SU-DHL-6 (cell line): ENCODE measurements around the gene HRAS.

Source experiments
- H2AFZ ChIP-seq: fragments of 200-600 bp; sonication (generic); 2 replicates; pipeline ENCODE4 v1.6.1; 2014; ENCODE audit warnings: low read depth, mild to moderate bottlenecking, moderate library complexity, mixed read lengths, antibody characterized with exemption, low read length; ENCODE audit not compliant: severe bottlenecking
- H3F3A ChIP-seq: fragments of 200-600 bp; shearing (Covaris generic); 2 replicates; pipeline ENCODE4 v1.6.0; 2016; ENCODE audit warnings: antibody characterized with exemption, mild to moderate bottlenecking; ENCODE audit not compliant: insufficient read depth
- H3K27ac ChIP-seq: fragments of 200-600 bp; sonication (generic); 2 replicates; pipeline ENCODE4 v1.5.1; 2016; ENCODE audit warnings: low read depth, mild to moderate bottlenecking, low read length, moderate library complexity, mixed read lengths
- H3K27me3 ChIP-seq: fragments of 200-600 bp; sonication (generic), shearing (Covaris generic); 2 replicates; pipeline ENCODE4 v1.6.0; 2014; ENCODE audit warnings: mild to moderate bottlenecking, low read length
- H3K36me3 ChIP-seq: fragments of 200-600 bp; sonication (generic); 2 replicates; pipeline ENCODE4 v1.6.1; 2014; ENCODE audit warnings: mild to moderate bottlenecking, low read length, mixed read lengths
- H3K4me2 ChIP-seq: fragments of 300-600, 200-600 bp; shearing (Covaris generic), sonication (generic); 2 replicates; pipeline ENCODE4 v1.6.0; 2014; ENCODE audit warnings: low read length, low read depth, mild to moderate bottlenecking; ENCODE audit not compliant: poor library complexity, severe bottlenecking
- H3K4me3 ChIP-seq: fragments of 200-600 bp; sonication (generic); 2 replicates; pipeline ENCODE4 v1.5.1; 2014; ENCODE audit warnings: antibody characterized with exemption, low read length, mild to moderate bottlenecking, mixed read lengths; ENCODE audit not compliant: insufficient read depth, poor library complexity, severe bottlenecking
- H3K79me2 ChIP-seq: fragments of 200-600 bp; sonication (generic); 2 replicates; pipeline ENCODE4 v1.6.1; 2014; ENCODE audit warnings: mild to moderate bottlenecking, low read length, moderate library complexity; ENCODE audit not compliant: insufficient read depth
- H3K9ac ChIP-seq: fragments of 200-600 bp; sonication (generic); 2 replicates; pipeline ENCODE4 v1.7.0; 2014; ENCODE audit warnings: mild to moderate bottlenecking, low read length
- H3K9me2 ChIP-seq: fragments of 200-600 bp; sonication (generic); replicated peaks from 2 replicates; pipeline ENCODE4 v1.6.1; 2014; ENCODE audit warnings: low read length; ENCODE audit not compliant: insufficient read depth
- H3K9me3 ChIP-seq: fragments of 200-600 bp; sonication (generic); 2 replicates; pipeline ENCODE4 v1.6.1; 2014; ENCODE audit warnings: low read length, mixed read lengths; ENCODE audit not compliant: insufficient read depth
- H4K20me1 ChIP-seq: fragments of 200-600 bp; sonication (generic); 2 replicates; pipeline ENCODE4 v1.6.1; 2014; ENCODE audit warnings: low read depth, mild to moderate bottlenecking, antibody characterized with exemption, low read length, moderate library complexity, mixed read lengths
- EZH2phosphoT487 ChIP-seq: fragments of 200-600 bp; sonication (generic), shearing (Covaris generic); conservative IDR thresholded peaks from 2 replicates; pipeline ENCODE4 v1.6.1; 2018; ENCODE audit warnings: mild to moderate bottlenecking, antibody characterized with exemption, low read length, moderate library complexity, mixed read lengths
- TF ChIP-seq, protein P1 (sequence below): fragments of 200-600 bp; sonication (generic); IDR thresholded peaks from one replicate; pipeline ENCODE4 v1.5.1; 2017; ENCODE audit warnings: antibody characterized with exemption, mild to moderate bottlenecking, low read length, moderate library complexity; ENCODE audit not compliant: insufficient read depth, poor library complexity, severe bottlenecking

HRAS gene

DNA sequence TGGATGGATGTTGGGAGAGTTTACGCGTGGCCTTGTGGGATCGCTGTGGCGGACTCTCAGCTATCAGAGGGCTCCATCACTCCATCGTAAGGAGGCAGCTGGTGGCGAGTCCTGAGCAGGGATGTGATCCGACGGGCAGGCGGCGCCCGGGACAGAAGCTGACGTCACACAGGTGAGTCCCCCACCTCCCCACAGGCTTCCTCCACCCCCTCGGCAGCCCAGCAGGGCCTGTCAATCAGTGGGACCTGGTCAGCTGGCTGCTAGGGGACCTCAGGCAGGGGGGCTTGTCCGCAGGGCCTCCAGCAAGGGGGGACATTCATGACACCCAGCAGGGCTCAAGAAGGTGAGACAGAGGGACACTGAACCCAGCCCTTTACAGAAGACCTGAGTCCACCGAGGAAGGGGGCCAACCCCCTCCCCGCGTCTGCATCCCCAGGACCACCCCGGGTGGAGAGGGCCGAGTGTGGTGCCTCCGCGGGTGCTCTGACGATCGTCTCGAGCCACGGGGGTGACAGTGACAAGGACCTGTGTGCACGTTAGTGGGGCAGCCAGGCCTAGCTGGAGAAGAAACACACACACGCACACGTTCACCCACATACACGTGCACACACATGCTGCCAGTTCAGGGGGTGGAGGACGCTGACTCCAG, 7.1 kb downstream of the HRAS start:
- Histone ChIP-seq H3K27me3 (no peaks in the 10 kb centered on the region), H3K9ac (no peak overlapping the region), H3K27ac (no peak overlapping the region), H4K20me1 (no peaks in the 10 kb centered on the region), H2AFZ (no peak overlapping the region), H3K9me2 (no peaks in the 10 kb centered on the region), H3F3A (no peaks in the 10 kb centered on the region), H3K36me3 (no peaks in the 10 kb centered on the region), H3K79me2 (no peaks in the 10 kb centered on the region), H3K9me3 (no peaks in the 10 kb centered on the region), H3K4me2 (no peak overlapping the region), H3K4me3 (no peak overlapping the region)
- TF ChIP-seq, protein P1, sequence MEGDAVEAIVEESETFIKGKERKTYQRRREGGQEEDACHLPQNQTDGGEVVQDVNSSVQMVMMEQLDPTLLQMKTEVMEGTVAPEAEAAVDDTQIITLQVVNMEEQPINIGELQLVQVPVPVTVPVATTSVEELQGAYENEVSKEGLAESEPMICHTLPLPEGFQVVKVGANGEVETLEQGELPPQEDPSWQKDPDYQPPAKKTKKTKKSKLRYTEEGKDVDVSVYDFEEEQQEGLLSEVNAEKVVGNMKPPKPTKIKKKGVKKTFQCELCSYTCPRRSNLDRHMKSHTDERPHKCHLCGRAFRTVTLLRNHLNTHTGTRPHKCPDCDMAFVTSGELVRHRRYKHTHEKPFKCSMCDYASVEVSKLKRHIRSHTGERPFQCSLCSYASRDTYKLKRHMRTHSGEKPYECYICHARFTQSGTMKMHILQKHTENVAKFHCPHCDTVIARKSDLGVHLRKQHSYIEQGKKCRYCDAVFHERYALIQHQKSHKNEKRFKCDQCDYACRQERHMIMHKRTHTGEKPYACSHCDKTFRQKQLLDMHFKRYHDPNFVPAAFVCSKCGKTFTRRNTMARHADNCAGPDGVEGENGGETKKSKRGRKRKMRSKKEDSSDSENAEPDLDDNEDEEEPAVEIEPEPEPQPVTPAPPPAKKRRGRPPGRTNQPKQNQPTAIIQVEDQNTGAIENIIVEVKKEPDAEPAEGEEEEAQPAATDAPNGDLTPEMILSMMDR: no peak
- TF ChIP-seq EZH2phosphoT487: no peak

DNA sequence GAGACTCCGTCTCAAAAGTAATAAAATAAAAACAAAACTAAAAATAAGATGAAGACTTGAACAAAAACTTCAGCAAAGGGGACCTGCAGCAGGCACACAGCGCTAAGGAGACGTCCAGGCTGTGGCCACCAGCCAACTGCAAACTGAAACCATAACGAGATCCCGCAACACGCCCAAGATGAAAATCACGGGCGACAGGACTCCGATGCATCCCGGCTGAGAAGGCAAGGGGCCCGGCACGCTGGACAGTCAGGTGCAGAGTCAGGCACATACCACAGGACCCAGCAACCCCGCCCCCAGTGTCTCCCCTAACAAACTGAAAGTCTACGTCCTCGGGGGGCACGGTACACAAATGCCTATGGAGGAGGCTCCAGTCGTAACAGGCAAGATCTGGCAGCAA, 9.2 kb downstream of the HRAS start:
- Histone ChIP-seq H3K9ac (no peak overlapping the region), H3K4me2 (no peak overlapping the region), H3K79me2 (no peaks in the 10 kb centered on the region), H2AFZ (no peak overlapping the region), H3F3A (no peaks in the 10 kb centered on the region), H3K9me3 (no peaks in the 10 kb centered on the region), H3K4me3 (no peak overlapping the region), H4K20me1 (no peaks in the 10 kb centered on the region), H3K27ac (no peak overlapping the region), H3K27me3 (no peaks in the 10 kb centered on the region), H3K36me3 (no peaks in the 10 kb centered on the region), H3K9me2 (no peaks in the 10 kb centered on the region)
- TF ChIP-seq EZH2phosphoT487: no peak
- TF ChIP-seq, protein P1: no peak

DNA sequence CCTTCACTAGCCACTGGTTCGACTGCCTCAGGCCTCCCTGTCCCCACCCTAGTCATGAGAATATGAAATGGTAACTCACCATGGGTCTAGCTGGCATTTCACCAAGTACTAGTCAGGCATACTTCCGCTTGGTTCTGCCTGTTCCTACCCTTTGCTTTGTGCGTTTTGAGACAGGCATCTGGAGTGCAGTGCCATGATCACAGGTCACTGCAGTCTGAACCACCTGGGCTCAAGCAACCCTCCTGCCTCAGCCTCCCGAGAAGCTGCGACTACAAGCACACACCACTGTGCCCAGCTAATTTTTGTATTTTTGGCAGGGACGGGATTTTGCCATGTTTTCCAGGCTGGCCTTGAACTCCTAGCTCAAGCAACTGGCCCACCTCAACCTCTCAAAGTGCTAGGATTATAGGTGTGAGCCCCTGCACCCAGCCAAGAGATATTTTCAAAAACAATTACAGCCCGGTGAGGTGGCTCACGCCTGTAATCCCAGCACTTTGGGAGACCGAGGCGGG, 14.1 kb downstream of the HRAS start:
- no peak overlapping the region for H3K4me3 ChIP-seq
- H3K9me3 ChIP-seq: no peaks in the 10 kb centered on the region
- H3K79me2 ChIP-seq: no peaks in the 10 kb centered on the region
- H3K36me3 ChIP-seq: no peaks in the 10 kb centered on the region
- no peak overlapping the region for H3K4me2 ChIP-seq
- no peaks in the 10 kb centered on the region for H3K9me2 ChIP-seq
- no peak overlapping the region for H3K27ac ChIP-seq
- H4K20me1 ChIP-seq: no peaks in the 10 kb centered on the region
- H3K9ac ChIP-seq: no peak overlapping the region
- no peaks in the 10 kb centered on the region for H3K27me3 ChIP-seq
- H3F3A ChIP-seq: no peaks in the 10 kb centered on the region
- TF ChIP-seq EZH2phosphoT487: no peak
- TF ChIP-seq, protein P1: no peak
- no peak overlapping the region for H2AFZ ChIP-seq
